H1 (cell line): Measurements from ENCODE around the gene LARP6. TPM values are rescaled to one million over a fixed set of nuclear protein-coding genes. Genes with fewer than 3 reads are reported as not detected.

Experiments used
- CEBPB ChIP-seq: IDR thresholded peaks from 2 replicates; pipeline ENCODE4 v1.6.1; 2012; ENCODE audit warnings: low read depth, low read length
- CREB1 ChIP-seq: IDR thresholded peaks from 2 replicates; pipeline ENCODE4 v1.6.1; 2012; ENCODE audit warnings: inconsistent platforms
- JUND ChIP-seq: IDR thresholded peaks from 2 replicates; pipeline ENCODE4 v1.6.1; 2011; ENCODE audit warnings: mild to moderate bottlenecking, improper control_type of control experiment, low read length
- KDM1A ChIP-seq: fragments of 200-600, 300-600 bp; sonication (generic); IDR thresholded peaks from 2 replicates; pipeline ENCODE4 v1.7.1; 2016; ENCODE audit warnings: mild to moderate bottlenecking, low read length, borderline replicate concordance
- KDM4A ChIP-seq: IDR thresholded peaks from one replicate; pipeline ENCODE4 v1.7.1; 2012; ENCODE audit warnings: low read depth, mild to moderate bottlenecking, moderate library complexity, low read length, inconsistent platforms; ENCODE audit not compliant: severe bottlenecking
- MAX ChIP-seq: IDR thresholded peaks from 2 replicates; pipeline ENCODE4 v1.6.1; 2012; ENCODE audit warnings: inconsistent platforms
- RBBP5 ChIP-seq: IDR thresholded peaks from 2 replicates; pipeline ENCODE4 v1.7.1; 2012; ENCODE audit warnings: low read depth, mild to moderate bottlenecking, inconsistent platforms, low read length, moderate library complexity, borderline replicate concordance
- SAP30 ChIP-seq: fragments of 300-600 bp; sonication (generic); IDR thresholded peaks from 2 replicates; pipeline ENCODE4 v1.7.1; 2012; ENCODE audit warnings: low read length, moderate library complexity, mild to moderate bottlenecking, inconsistent platforms; ENCODE audit not compliant: insufficient read depth, insufficient replicate concordance
- TAF7 ChIP-seq: optimal IDR thresholded peaks from 2 replicates; pipeline ENCODE3; 2011; ENCODE audit warnings: low read depth, mild to moderate bottlenecking, inconsistent platforms, low read length, moderate library complexity, borderline replicate concordance
- TBP ChIP-seq: IDR thresholded peaks from 2 replicates; pipeline ENCODE4 v1.6.1; 2011; ENCODE audit warnings: low read depth, low read length, improper control_type of control experiment
- USF2 ChIP-seq: IDR thresholded peaks from 2 replicates; pipeline ENCODE4 v1.6.1; 2011; ENCODE audit warnings: low read length, improper control_type of control experiment
- ZNF274 ChIP-seq: IDR thresholded peaks from 2 replicates; pipeline ENCODE4 v1.7.0; 2012; ENCODE audit warnings: low read length, borderline replicate concordance; ENCODE audit errors: extremely low read depth
- polyA plus RNA-seq, 7 experiments: library from polyadenylated mRNA; depleted of rRNA in 3 of 7; stranded (reverse) in 5 of 7; unstranded in 2 of 7; fragments of >200 nt in 5 of 7; fragments of 200-250 nt in 2 of 7; gene quantifications; 1 replicate in 5 of 7; 2 replicates in 1 of 7; 4 replicates in 1 of 7; pipeline versions ENCODE4 v1.2.1 to v1.2.3, GENCODE V29; 2011 to 2013; ENCODE audit warnings: missing spikeins in 2 of 7, mixed read lengths in 2 of 7
- total RNA-seq: library from RNA; stranded (reverse); fragmentation: NEBNext Ultra II Directional; extraction: Animal tissue kit (Norgen Biotek cat#: 25700); gene quantifications from 2 replicates; pipeline ENCODE4 v1.2.1, GENCODE V29; 2021

The LARP6 gene
- total and polyA plus RNA-seq, 2 of the 8 experiments (the other 6 are each of a cell fraction or from before 2014, with no cell fraction given), result 21.0 to 24.7 TPM

- TF ChIP-seq MAX, result peak; percentile 52
- TF ChIP-seq CREB1, result 0 out of 2 replicates have a peak, but pooled peaks have one; percentile 62
- TF ChIP-seq TAF7, result peak; percentile 81
- TF ChIP-seq KDM4A, result peak; percentile 84
- peak; percentile 96 for TF ChIP-seq RBBP5
- TF ChIP-seq ZNF274, result no peak
- no peak for TF ChIP-seq KDM1A
- peak; percentile 37 for TF ChIP-seq SAP30
- no peak for TF ChIP-seq CEBPB
- TF ChIP-seq JUND, result no peak
- peak; percentile 65; the same call in 1 of the 2 replicates for TF ChIP-seq TBP
- TF ChIP-seq USF2, result no peak
- TF ChIP-seq, all 59 proteins: peak for 24
These were observed 38.3 kb upstream of the LARP6 start, which contains the start of the genes LRRC49 and THAP10 (continued) for GRCh38 chr15:70892002-70892911.
